GM18508 (cell line): ENCODE data around the gene P2RY8.
"Not testable (repeated sequence)": the region's sequence is repeated elsewhere in the genome, so short reads cannot be mapped to it uniquely, and the experiment has no call there.

ENCODE experiments used
- ATAC-seq: cut with Tn5 transposase; IDR thresholded peaks from one replicate; pipeline ENCODE4 v1.9.1; 2021; ENCODE audit warnings: moderate number of reproducible peaks; ENCODE audit not compliant: insufficient read depth, unreplicated experiment

Gene P2RY8

DNA sequence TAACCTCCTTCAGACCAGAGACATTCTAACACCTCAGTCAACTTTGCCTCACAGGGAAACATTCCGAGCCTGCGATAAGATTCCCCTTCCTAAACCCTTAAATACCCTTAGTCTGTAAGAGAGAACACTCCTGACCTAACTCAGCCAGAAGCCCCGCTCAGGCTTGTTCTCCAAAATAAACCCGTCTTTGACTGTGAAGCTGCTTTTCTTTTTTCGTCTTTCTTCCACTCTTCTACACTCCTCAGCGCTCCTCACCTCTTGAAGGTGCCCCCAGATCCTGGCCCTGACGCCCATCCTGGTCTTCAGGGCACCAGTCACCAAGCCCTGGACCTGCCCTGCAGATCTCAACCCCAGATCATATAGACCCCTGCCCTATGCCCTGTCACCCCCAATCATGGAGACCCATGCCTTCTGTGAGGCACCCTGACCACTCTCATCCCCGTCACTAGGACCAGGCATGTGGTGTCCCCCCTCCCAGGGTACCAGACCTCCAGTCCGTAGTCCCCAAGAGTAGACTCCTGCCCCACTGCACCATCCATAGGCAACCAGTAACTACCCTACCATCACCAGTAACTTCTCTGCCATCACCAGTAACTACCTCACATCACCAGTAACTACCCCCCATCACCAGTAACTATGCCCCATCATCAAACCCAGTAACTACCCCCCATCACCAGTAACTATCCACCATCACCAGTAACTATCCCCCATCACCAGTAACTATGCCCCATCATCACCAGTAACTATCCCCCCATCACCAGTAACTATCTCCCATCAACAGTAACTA is 87.8 kb downstream of the P2RY8 start:
- no peak for ATAC-seq

DNA sequence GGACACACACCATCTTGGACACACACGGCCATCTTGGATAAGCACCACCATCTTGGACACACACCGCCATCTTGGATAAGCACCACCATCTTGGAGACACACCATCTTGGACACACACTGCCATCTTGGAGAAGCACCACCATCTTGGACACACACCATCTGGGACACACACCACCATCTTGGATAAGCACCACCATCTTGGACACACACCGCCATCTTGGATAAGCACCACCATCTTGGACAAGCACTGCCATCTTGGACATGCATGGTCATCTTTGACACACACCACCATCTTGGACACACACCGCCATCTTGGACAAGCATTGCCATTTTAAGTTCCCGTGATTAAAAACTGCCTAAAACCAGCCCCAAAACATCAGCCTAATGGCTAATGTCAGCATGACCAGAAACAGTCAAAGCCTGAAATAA is 88.4 kb downstream of the P2RY8 start:
- ATAC-seq = not testable (repeated sequence)

- ATAC-seq = not testable (repeated sequence)
These were observed 88.9 kb downstream of the P2RY8 start for GRCh38 chrX:1447969-1448572.

GRCh38 chrX:1446984-1447968 is 89.7 kb downstream of the P2RY8 start:
- not testable (repeated sequence) for ATAC-seq

DNA sequence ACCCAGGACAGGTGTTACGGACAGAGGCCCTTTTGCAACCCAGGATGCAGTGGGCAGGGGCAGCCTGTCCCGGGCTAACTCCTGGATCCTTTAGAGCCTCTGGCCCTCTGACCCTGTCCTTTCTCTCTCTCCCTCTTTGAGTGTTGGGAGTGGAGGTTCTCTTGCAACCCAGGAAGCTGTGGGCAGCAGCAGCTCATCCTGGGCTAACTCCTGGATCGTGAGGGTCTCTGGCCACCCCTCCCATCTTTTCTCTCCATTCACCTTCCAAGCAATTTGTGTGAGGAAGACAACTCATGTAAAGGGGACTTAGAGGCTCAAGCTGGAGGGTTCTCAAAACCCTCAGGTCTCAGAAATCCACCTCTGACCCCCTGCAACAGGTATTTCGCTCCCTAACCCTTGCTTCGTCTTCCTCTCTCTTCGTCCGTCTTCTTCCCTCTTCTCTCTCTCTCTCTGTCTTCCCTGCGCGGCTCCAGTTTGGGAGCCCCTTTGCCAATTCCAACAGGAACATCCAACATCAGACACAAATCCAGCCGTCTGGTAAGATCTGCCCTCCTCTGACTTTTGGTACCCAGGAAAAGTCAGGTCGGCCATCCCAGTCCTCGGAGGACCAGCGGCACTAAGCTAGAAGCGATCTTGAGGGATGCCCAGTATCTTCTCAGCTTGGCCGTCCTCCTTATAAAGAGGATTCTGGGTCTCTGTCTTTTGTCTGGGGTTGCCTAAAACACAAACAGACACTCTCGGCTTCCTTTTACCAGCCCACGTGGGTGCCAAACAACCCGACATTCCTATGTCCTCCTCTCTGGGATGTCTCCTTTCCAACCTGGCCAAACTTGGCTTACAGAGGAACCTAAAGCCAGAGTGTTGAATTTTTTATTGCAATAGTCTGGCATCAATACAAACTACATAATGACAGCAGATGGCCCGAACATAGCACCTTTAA is 92.2 kb downstream of the P2RY8 start:
- no peak for ATAC-seq

DNA sequence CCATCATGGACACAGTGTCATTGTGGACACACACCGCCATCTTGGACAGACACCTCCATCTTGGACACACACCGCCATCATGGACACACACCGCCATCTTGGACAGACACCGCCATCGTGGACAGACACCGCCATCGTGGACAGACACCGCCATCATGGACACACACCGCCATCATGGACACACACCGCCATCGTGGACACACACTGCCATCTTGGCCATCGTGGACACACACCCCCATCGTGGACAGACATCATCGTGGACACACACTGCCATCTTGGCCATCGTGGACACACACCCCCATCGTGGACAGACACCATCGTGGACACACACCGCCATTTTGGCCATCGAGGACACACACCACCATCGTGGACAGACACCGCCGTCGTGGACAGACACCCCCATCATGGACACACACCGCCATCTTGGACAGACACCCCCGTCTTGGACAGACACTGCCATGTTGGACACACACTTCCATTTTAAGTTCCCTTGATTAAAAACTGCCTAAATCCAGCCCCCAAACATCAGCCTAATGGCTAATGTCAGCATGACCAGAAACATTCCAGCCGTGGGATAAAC is 93.4 kb downstream of the P2RY8 start:
- no peak for ATAC-seq

GRCh38 chrX:1442724-1443367 is 94.1 kb downstream of the P2RY8 start:
- no peak for ATAC-seq

- no peak for ATAC-seq
These were observed 94.8 kb downstream of the P2RY8 start for GRCh38 chrX:1442016-1442665.

GRCh38 chrX:1440506-1440905 is 96.5 kb downstream of the P2RY8 start:
- no peak for ATAC-seq

- ATAC-seq = no peak
These were observed 101.6 kb downstream of the P2RY8 start for GRCh38 chrX:1435241-1435895.

- no peak for ATAC-seq
These were observed 102.1 kb downstream of the P2RY8 start for GRCh38 chrX:1434871-1435240.

DNA sequence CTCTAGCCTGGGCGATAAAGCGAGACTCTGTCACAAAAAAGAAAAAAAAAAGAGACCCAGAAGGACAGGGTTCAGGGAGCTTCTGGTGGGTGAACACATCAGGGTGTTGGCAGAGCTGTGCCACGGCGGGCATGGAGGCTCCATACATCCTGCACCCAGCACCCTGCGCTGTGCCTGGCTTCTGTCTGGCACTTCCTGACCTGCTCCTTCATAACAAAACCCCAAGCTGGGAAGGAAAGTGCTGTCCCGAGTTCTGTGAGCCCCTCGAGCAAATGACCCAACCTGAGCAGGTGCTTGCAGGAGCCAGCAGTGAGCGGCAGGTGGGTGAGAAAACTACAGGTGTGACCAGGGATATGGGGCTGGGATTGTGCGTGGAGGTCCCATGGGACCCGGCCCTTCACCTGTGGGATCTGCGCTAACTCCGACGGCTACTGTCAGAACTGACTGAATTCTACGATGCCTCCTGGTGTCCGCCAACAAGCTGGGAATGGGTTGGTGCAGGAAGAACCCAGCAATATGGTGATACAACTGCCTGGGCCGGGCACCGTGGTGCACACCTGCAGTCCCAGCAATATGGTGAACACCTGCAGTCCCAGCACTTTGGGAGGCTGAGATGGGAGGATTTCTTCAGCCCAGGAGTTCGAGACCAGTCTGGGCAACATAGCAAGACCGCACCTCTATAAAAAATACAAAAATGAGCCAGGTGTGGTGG is 103.2 kb downstream of the P2RY8 start:
- no peak for ATAC-seq

GRCh38 chrX:1430451-1430850 is 106.5 kb downstream of the P2RY8 start:
- ATAC-seq = no peak

DNA sequence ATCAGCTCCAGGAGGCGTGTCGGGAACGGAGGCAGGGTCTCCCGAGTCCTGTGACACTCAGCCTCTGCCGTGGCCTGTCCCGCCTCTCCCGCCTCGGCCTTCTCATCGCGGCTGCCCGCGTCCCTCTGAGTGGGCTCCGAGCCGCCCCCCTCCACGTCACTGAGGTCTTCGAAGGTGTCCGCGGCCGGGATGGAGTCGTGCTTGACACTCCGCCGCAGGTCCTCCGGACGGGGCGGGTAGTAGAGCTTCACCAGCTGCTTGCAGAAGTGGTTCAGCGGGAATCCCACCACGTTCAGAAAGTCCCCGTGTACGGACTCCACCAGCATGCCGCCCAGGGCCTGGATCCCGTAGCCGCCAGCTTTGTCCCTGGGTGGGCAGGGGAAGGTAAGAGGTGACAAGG is 109.2 kb downstream of the P2RY8 start:
- no peak for ATAC-seq

GRCh38 chrX:1426321-1426720 is 110.7 kb downstream of the P2RY8 start:
- ATAC-seq = not testable (repeated sequence)

DNA sequence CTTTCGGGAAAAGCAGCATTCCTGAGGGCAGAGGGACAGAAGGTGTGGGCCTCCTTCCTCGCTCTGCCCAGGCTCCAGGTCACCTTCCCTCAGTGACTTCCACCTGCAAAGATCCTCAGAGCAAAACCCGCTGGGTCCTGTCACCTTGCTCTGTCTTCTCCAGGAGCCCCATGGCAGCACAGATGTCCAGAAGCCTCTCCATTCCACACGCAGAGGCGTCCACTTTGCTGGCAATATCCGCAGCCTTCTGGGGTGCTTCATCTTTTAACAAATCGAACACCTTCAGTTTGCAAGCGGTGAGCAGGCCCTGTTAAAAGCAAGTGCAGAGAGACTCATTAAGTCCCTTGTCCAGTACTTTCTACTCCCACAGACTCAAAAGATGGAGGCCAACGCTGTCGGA is 111.6 kb downstream of the P2RY8 start:
- no peak for ATAC-seq

- ATAC-seq = no peak
These were observed 112.7 kb downstream of the P2RY8 start for GRCh38 chrX:1424147-1424851.
